ENCODE measurements around the gene IPCEF1. TPM values are rescaled to one million over a fixed set of nuclear protein-coding genes. Genes with fewer than 3 reads are reported as not detected.

IPCEF1 gene
- polyA plus RNA-seq, 3 donors: 14.7 to 29.7 (median 16.5) TPM

DNA sequence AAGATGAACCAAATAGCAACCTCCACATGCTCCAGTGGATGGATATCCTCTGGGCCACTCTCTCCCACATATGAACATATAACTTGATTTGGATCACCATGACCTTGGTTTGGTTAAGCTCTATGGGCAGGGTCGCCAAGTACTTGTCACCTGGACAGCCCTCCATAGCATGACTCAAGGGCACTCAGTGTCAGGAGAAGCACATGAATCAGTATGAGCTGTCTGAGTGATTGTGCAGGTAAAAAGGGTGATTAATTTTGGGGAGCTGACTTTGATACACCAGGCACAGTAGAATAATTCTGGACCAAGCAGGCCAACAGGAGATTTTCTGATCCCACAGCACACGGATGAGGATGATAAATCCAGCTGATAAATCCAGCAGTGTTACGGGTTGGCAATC lies 243.2 kb downstream of the IPCEF1 start:
- H3K4me1 Mint-ChIP-seq: no peaks in the 10 kb centered on the region
- H3K79me2 ChIP-seq (ENCODE audit: insufficient read depth, low read length): no peaks in the 10 kb centered on the region
- no peak overlapping the region for H3K27ac Mint-ChIP-seq
- no peak for DNase-seq
- no peaks in the 10 kb centered on the region for H3K36me3 ChIP-seq (replicated peaks in 1 of 2; ENCODE audit: control insufficient read depth in 1 of 2, insufficient read depth in 2 of 2, low read length in 2 of 2)
- intact Hi-C loops (cut with micrococcal nuclease): no loop called here
- TF ChIP-seq, protein P1, sequence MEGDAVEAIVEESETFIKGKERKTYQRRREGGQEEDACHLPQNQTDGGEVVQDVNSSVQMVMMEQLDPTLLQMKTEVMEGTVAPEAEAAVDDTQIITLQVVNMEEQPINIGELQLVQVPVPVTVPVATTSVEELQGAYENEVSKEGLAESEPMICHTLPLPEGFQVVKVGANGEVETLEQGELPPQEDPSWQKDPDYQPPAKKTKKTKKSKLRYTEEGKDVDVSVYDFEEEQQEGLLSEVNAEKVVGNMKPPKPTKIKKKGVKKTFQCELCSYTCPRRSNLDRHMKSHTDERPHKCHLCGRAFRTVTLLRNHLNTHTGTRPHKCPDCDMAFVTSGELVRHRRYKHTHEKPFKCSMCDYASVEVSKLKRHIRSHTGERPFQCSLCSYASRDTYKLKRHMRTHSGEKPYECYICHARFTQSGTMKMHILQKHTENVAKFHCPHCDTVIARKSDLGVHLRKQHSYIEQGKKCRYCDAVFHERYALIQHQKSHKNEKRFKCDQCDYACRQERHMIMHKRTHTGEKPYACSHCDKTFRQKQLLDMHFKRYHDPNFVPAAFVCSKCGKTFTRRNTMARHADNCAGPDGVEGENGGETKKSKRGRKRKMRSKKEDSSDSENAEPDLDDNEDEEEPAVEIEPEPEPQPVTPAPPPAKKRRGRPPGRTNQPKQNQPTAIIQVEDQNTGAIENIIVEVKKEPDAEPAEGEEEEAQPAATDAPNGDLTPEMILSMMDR (IDR thresholded peaks at IDR 0.05): no peak
- H3K36me3 Mint-ChIP-seq: no peaks in the 10 kb centered on the region
- no peaks in the 10 kb centered on the region for H4K20me1 ChIP-seq (ENCODE audit: insufficient read depth, low read length)
- H3K9ac ChIP-seq (ENCODE audit: insufficient read depth, low read length, poor library complexity, severe bottlenecking): no peak overlapping the region
- H3K27ac ChIP-seq (ENCODE audit: low read depth in 1 of 2, low read length in 2 of 2): no peak overlapping the region
- H3K27me3 ChIP-seq (ENCODE audit: control insufficient read depth in 2 of 2, insufficient read depth in 2 of 2, low read length in 2 of 2): no peaks in the 10 kb centered on the region
- H3K4me2 ChIP-seq (replicated peaks; ENCODE audit: extremely low read depth, low read length, poor library complexity, severe bottlenecking): no peak overlapping the region
- H3K4me3 ChIP-seq (replicated peaks in 1 of 3; ENCODE audit: low read depth in 2 of 3, low read length in 3 of 3): no peak overlapping the region
- H3K4me3 Mint-ChIP-seq: no peak overlapping the region
- H3K9me3 Mint-ChIP-seq: peaks cover 2 to 13% (median 7%) of the 10 kb centered on the region in 7 donors
- H2AFZ ChIP-seq (ENCODE audit: insufficient read depth, low read depth, low read length, poor library complexity, severe bottlenecking): no peak overlapping the region
- H3K27me3 Mint-ChIP-seq (ENCODE audit: low read depth in 3 of 3): peaks cover 3 to 5% (median 4%) of the 10 kb centered on the region in 3 donors
- no peaks in the 10 kb centered on the region for H3K4me1 ChIP-seq (ENCODE audit: control insufficient read depth in 1 of 2, insufficient read depth in 2 of 2, low read length in 2 of 2)
- peaks cover 0 to under 1% of the 10 kb centered on the region in 2 donors for H3K9me3 ChIP-seq (replicated peaks in 1 of 2; ENCODE audit: control insufficient read depth in 1 of 2, insufficient read depth in 1 of 2, low read length in 2 of 2)
- no CpG with 5 or more reads among the region's 3 CpGs for WGBS (ENCODE audit: insufficient coverage)

- Histone ChIP-seq H4K20me1 (ENCODE audit: insufficient read depth, low read length) (no peaks in the 10 kb centered on the region), H3K27me3 (ENCODE audit: control insufficient read depth in 2 of 2, insufficient read depth in 2 of 2, low read length in 2 of 2) (no peaks in the 10 kb centered on the region), H3K4me1 (ENCODE audit: control insufficient read depth in 1 of 2, insufficient read depth in 2 of 2, low read length in 2 of 2) (no peaks in the 10 kb centered on the region), H3K79me2 (ENCODE audit: insufficient read depth, low read length) (no peaks in the 10 kb centered on the region), H3K36me3 (replicated peaks in 1 of 2; ENCODE audit: control insufficient read depth in 1 of 2, insufficient read depth in 2 of 2, low read length in 2 of 2) (no peaks in the 10 kb centered on the region), H3K9me3 (replicated peaks in 1 of 2; ENCODE audit: control insufficient read depth in 1 of 2, insufficient read depth in 1 of 2, low read length in 2 of 2) (peaks cover 0 to 9% of the 10 kb centered on the region in 2 donors), H3K4me3 (replicated peaks in 1 of 3; ENCODE audit: low read depth in 2 of 3, low read length in 3 of 3) (no peak overlapping the region), H3K9ac (ENCODE audit: insufficient read depth, low read length, poor library complexity, severe bottlenecking) (no peak overlapping the region), H3K4me2 (replicated peaks; ENCODE audit: extremely low read depth, low read length, poor library complexity, severe bottlenecking) (no peak overlapping the region), H2AFZ (ENCODE audit: insufficient read depth, low read depth, low read length, poor library complexity, severe bottlenecking) (no peak overlapping the region), H3K27ac (ENCODE audit: low read depth in 1 of 2, low read length in 2 of 2) (no peak overlapping the region)
- Mint-ChIP-seq H3K9me3 (peaks cover 3 to 13% (median 7%) of the 10 kb centered on the region in 7 donors), H3K36me3 (no peaks in the 10 kb centered on the region), H3K27ac (no peak overlapping the region), H3K4me3 (no peak overlapping the region), H3K27me3 (ENCODE audit: low read depth in 3 of 3) (peaks cover 0 to 5% (median 3%) of the 10 kb centered on the region in 3 donors), H3K4me1 (no peaks in the 10 kb centered on the region)
- DNase-seq: no peak
- WGBS (ENCODE audit: insufficient coverage): 100% methylated on average over 1 of the region's 2 CpGs
- intact Hi-C loops (cut with micrococcal nuclease): no loop called here
- TF ChIP-seq, protein P1 (IDR thresholded peaks at IDR 0.05): no peak
Observed at GRCh38 chr6:154112181-154112809, 244.3 kb downstream of the IPCEF1 start.

Data from CD14-positive monocyte (primary cell).